ENCODE data around the gene LRRC36. TPM values are rescaled to one million over a fixed set of nuclear protein-coding genes. Genes with fewer than 3 reads are reported as not detected.

LRRC36 gene
- total and polyA plus RNA-seq, 12 donors = 0.26 to 0.88 (median 0.42) TPM; not detected in 9

DNA sequence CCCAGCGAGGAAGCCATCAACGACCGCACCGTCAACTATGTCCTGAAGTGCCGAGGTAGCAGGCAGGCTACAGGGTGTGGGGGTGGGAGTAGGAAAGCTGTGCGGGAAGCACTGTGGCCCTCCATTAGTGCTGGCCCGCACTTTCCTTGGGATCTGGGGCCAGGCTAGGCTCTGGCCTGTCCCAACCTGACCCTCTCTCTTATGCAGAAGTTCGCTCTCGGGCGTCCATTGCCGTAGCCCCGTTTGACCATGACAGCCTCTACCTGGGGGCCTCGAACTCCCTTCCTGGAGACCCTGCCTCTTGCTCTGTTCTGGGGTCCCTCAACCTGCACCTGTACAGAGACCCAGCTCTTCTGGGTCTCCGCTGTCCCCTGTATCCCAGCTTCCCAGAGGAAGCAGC is 38.7 kb upstream of the LRRC36 start:
- H3K27ac ChIP-seq = no peak overlapping the region
- H3K36me3 ChIP-seq = no peaks in the 10 kb centered on the region
- H3K9me3 ChIP-seq = no peaks in the 10 kb centered on the region
- ATAC-seq = no peak
- H3K27me3 ChIP-seq = no peaks in the 10 kb centered on the region
- DNase-seq = no peak
- no peak overlapping the region for H3K4me3 ChIP-seq
- 93 to 95% methylated on average over 14 of the region's 14 CpGs for WGBS, 2 donors
- TF ChIP-seq, protein P1, sequence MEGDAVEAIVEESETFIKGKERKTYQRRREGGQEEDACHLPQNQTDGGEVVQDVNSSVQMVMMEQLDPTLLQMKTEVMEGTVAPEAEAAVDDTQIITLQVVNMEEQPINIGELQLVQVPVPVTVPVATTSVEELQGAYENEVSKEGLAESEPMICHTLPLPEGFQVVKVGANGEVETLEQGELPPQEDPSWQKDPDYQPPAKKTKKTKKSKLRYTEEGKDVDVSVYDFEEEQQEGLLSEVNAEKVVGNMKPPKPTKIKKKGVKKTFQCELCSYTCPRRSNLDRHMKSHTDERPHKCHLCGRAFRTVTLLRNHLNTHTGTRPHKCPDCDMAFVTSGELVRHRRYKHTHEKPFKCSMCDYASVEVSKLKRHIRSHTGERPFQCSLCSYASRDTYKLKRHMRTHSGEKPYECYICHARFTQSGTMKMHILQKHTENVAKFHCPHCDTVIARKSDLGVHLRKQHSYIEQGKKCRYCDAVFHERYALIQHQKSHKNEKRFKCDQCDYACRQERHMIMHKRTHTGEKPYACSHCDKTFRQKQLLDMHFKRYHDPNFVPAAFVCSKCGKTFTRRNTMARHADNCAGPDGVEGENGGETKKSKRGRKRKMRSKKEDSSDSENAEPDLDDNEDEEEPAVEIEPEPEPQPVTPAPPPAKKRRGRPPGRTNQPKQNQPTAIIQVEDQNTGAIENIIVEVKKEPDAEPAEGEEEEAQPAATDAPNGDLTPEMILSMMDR (IDR thresholded peaks at IDR 0.05) = no peak
- no peaks in the 10 kb centered on the region for H3K4me1 ChIP-seq
- intact Hi-C loops (cut with DNase I) = loop anchor here in 1 of 10 donors (10.0 kb wide), 1 partner anchor 107 kb away; the partner anchor contains the start of gene TPPP3

- Histone ChIP-seq H3K27ac (no peak overlapping the region), H3K36me3 (no peaks in the 10 kb centered on the region), H3K4me1 (no peaks in the 10 kb centered on the region), H3K4me3 (no peak overlapping the region), H3K9me3 (no peaks in the 10 kb centered on the region), H3K27me3 (no peaks in the 10 kb centered on the region)
- ATAC-seq (no peak), DNase-seq (no peak)
- TF ChIP-seq, protein P1 (IDR thresholded peaks at IDR 0.05) = no peak
- intact Hi-C loops (cut with DNase I) = no loop called here
- 78 to 84% methylated on average over 7 of the region's 7 CpGs for WGBS, 2 donors
These were observed 35.2 kb upstream of the LRRC36 start for GRCh38 chr16:67291461-67291860.

GRCh38 chr16:67294171-67294757 is 32.4 kb upstream of the LRRC36 start:
- intact Hi-C loops (cut with DNase I) = no loop called here
- Histone ChIP-seq H3K9me3 (no peaks in the 10 kb centered on the region), H3K4me3 (no peak overlapping the region), H3K36me3 (no peaks in the 10 kb centered on the region), H3K27me3 (no peaks in the 10 kb centered on the region), H3K27ac (no peak overlapping the region), H3K4me1 (no peaks in the 10 kb centered on the region)
- DNase-seq (no peak), ATAC-seq (no peak)
- WGBS, 2 donors = 83 to 86% methylated on average over 4 of the region's 4 CpGs
- TF ChIP-seq, protein P1 (IDR thresholded peaks at IDR 0.05) = no peak

GRCh38 chr16:67294938-67295361 is 31.7 kb upstream of the LRRC36 start:
- no peaks in the 10 kb centered on the region for H3K9me3 ChIP-seq
- no peak for DNase-seq
- intact Hi-C loops (cut with DNase I) = no loop called here
- H3K27ac ChIP-seq = no peak overlapping the region
- 51 to 59% methylated on average over 7 of the region's 7 CpGs for WGBS, 2 donors
- TF ChIP-seq, protein P1 (IDR thresholded peaks at IDR 0.05) = no peak
- no peak for ATAC-seq
- no peaks in the 10 kb centered on the region for H3K36me3 ChIP-seq
- H3K4me3 ChIP-seq = no peak overlapping the region
- H3K27me3 ChIP-seq = no peaks in the 10 kb centered on the region
- H3K4me1 ChIP-seq = no peaks in the 10 kb centered on the region

Data from heart right ventricle (tissue), 16 donors.